Stimulated activated CD8-positive, alpha-beta memory T cell treated with anti-CD3 and anti-CD28 coated beads, Interleukin-15, amount 100 ng/mL, for 4 hours (primary cell): Measurements from ENCODE around the gene NLK.

Experiments used
- DNase-seq, 2 donors: peaks; one replicate each; pipeline ENCODE4 v3.0.0-alpha.2; 2020; ENCODE audit warnings: low read depth in 2 of 2

Gene NLK

DNA sequence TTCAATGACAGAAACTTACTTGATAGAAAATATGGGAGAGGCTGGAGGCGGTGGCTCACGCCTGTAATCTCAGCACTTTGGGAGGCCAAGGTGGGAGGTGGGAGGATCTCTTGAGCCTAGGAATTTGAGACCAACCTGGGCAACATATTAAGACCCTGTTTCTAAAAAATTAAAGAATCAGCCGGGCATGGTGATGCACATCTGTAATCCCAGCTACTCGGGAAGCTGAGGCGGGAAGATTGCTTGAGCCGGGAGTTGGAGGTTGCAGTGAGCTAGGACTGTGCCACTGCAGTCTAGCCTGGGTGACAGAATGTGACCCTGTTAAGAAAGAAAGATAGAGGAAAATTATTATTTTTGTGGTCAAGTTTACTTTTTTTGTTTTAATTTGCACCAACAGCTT is 2.1 kb upstream of the NLK start:
- DNase-seq = no peak

- DNase-seq = peak; percentile 98 to 99
These were observed 1.2 kb upstream of the NLK start for GRCh38 chr17:28041068-28041843.

DNA sequence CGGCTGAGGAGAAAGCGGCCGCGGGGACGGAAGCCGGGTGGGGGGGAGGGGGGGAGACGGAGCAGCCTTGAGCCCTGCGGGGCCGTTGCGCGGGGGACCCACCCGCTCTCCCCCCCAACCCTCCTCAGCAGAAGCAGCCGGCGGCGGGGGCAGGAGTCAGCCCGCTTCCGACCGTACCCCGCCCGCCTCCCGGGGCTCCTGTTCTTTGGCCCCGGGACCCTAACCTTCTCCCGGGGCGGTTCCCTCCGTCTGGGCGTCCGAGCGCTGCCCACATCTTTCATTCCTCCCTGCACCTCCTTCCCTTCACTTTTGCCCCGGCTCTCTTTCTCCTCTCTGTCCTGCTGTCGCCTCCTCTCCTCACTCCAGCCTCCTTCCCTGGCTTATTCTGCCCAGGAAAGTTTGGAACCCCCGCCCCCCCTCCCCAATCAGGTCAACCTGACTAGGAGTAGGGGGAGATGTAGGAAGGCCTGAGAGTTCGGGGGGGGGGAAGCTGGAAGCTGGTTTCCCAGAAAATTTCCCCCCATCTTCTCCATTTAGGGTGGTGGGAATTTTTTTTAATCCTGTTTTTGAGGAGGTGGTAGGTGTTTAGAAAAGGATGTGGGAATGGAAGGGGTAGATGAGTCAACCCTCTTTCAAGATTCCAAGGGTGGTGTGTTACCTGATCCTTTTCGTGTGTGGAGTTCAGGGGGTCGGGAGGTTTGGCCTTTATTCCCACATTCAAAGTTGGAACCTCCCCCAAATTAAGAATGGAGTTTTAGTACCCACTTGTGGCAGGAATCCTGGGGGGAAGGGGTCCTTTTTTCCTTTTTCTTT is 427 bp upstream of the NLK start:
- peak in 1 of 2 donors; percentile 3 for DNase-seq

- DNase-seq = no peak
These were observed 329 bp downstream of the NLK start for GRCh38 chr17:28042721-28043291.

DNA sequence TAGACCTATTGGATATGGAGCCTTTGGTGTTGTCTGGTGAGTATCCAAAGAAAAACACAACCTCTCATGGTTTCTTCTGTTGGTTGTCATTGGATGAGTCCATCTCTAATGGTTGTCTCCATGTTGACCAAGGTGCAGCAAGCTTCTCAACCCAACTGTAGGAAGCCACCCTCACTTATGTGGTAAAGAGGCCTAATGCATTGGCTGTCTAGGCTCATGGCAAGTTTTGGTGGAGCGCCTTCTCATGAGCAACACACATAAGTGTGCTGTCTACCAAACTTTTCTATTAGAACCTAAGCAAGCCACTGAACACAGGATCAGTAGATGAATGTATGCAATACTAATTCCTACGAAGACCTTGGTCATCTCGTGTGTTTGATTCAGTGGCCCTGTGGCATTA is 819 bp downstream of the NLK start:
- no peak for DNase-seq

DNA sequence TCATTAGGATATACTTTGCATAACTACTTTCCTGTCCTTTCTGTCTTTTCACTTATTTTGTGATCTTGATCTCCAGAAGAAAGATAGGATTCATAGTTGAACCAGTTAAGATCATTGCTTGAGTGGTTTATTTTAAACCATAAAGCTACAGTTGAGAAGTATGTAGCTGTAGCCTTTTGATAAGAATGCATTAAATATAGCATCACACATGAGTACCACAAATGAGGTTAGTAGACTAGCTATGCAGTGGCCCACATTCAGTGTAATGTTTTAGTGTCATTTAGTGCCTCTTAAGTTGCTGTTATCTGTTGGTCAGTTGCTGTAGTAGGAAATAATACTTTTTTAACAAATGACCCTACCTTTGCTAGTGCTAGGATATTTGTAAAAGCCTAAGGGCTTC is 1.3 kb downstream of the NLK start:
- DNase-seq = no peak

- no peak for DNase-seq
These were observed 2.8 kb downstream of the NLK start for GRCh38 chr17:28045304-28045703.

DNA sequence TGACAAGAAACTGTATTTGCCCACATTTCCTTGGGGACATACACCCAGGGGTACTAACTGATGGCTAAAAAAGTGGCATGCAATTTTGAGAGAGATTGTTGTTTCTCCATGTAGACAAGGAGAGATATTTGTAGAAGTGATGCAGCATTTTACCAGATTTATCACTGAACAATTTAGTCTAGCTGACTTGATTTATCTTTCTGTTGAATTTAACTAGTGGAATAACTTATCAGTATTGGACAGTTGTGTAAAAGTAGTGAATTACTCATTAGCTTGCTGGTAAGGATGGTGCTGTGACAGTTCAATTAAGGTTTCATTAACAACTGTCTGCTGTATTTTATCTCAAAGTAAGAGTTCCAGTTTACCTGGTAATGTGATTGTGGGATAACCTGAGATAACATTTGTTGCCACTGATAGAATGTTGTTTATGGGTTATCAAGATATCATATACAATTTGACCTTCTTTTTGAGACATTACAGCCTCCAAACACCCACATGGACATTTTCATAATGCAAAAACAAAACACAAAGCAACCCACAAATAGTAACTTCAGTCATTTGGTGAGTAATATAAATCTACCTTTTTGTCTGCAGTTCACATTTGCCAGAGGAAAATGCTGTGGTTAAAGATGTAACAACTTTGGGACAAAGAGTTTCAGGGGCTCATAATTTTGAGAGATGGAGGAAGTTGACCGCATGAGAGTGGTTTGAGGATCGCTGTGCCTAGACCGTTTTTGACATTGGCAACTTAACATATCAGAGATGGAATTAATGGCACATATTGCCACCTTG is 3.8 kb downstream of the NLK start:
- no peak for DNase-seq

DNA sequence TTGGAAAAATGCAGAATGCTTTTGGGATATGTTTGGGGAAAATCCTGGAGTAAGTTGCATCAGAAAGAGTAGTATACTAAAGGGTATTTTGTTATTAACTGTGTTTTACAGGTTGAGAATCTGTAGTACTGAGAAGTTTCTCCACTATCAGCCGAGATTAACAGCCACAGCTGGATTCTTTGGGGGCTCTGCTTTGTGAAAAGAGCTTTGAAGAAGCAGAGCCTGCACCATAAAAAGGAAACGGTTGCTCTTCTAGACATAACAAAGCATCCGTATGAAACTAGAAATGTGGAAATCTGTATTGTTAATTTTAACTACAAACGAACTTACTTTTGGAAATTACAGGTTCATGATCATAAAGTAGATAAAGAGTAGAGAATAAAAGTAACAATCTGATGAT is 5.3 kb downstream of the NLK start:
- no peak for DNase-seq

DNA sequence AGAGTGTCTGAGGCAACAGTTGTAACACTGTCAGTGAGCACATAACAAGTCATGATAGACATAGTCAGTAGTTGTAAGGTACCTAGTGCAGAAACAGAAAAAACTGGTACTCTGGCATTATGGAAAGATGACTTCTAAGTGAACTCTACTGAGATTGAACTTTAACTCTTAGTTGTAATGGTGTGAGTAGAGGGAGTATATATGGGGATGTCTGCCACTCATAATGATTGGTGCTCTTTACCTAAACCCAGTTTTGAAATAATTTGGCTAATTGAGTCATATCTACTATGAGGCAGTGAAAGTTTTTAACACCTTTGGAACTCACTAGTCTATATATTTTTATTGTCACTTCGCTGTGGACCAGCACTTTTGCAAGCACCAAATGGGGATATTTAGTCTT is 6.6 kb downstream of the NLK start:
- DNase-seq = no peak

DNA sequence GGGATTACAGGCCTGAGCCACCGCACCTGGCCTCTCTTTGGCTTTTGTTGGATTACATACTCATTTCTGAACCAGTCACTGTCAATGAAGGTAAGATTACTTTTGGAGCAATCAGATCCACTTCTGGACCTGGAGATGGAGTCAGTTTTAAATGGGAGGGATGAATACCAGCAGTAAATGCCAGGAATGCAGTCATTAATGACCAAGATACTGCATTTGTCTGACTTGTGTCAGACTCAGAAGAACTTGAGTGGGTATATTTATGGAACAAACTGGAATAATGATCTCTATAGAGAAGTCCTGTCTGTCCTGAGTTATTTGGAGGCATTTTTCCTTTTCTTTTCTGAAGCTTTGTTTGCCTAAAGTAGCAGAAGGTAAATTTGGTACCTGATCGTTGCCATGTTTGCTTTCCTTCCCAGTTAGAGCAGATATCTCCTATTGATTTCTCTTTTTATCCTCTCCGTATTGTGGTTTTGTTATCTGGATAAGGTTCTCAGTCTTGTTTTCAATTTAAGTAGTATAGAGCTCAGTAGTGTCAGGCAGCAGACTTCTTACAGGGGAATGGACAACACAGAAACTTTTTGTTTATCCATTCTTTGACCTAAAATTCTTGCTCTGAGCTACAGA is 10.7 kb downstream of the NLK start:
- DNase-seq = no peak

DNA sequence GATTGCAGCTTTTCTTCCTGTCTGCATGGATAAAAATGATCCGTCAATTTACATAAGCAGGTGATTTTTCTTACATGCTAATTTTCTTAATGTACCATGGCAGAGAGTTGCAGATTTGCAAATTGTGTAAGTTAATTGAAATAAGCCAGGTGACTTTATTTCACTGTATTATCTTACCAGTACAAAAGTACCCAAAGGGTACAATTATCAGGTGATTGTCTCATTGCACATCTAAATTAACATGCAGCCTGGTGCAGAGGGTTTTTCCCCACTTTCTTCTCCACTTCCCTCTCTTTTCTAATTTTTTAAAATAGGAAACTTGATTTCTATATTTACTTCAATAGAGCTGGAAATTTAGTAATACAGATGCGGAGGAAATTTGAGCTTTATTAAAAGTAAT is 11.2 kb downstream of the NLK start:
- DNase-seq = no peak

- DNase-seq = no peak
These were observed 13.2 kb downstream of the NLK start for GRCh38 chr17:28055546-28056275.

DNA sequence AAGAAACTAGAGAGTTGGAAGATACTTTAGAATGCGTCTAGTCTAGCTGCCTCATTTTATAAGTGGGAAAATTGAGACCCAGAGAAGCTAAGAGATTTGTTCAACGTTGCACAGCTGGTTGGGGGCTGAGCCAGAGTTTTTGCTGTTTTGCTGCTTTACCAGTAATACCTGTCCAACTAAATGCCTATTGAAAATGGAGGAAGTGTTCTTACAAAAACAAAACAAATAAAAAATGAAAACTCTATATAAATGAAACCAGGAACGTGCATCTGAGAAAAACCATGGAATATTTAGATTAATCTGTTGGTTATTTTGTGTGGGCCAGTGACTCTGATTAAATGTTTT is 13.8 kb downstream of the NLK start:
- no peak for DNase-seq

DNA sequence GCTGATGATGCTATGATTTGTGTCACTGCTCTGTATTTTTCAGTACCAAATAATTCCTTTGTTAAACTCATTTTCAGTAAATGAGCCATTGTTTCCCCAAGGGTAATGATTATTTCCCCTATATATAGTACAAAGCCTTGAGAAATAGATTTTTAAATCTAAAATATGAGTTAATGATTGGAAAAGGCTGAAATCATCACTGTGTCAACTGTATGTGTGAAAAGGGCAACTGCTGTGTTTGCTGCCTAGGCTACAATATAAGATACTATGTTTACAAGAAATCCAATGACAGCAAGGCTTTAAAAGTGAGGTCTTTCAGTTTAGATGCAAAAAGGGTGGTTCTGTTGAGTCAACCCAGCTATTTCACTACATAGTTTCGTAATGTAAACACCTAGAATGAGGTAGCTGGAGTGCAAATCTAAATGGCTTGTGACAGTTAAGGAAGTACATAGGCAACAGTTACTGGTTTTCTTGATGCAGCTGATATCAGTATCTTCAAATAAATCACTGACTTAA is 15.3 kb downstream of the NLK start:
- no peak for DNase-seq

DNA sequence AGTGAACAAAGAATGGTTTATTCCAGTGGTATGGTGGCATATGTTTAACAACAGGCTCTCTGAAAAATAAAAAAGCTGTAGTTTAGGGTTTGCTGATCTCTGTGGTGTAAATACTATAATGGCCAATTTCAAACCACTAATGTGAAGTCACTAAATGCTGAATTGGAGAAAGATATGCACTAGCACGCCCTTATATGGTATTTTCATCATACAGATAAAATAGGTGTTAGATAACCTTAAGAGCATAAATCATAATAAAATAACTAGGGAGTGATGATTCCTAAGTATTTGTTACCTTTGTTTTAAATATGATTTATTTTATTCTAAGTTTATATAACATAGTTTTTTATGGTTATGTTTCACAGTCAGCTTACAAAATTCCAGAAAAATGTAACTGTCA is 17.2 kb downstream of the NLK start:
- DNase-seq = no peak

GRCh38 chr17:28065706-28066105 is 23.2 kb downstream of the NLK start:
- no peak for DNase-seq

- DNase-seq = no peak
These were observed 26.6 kb downstream of the NLK start for GRCh38 chr17:28069061-28069460.

GRCh38 chr17:28071179-28071578 is 28.7 kb downstream of the NLK start:
- no peak for DNase-seq

DNA sequence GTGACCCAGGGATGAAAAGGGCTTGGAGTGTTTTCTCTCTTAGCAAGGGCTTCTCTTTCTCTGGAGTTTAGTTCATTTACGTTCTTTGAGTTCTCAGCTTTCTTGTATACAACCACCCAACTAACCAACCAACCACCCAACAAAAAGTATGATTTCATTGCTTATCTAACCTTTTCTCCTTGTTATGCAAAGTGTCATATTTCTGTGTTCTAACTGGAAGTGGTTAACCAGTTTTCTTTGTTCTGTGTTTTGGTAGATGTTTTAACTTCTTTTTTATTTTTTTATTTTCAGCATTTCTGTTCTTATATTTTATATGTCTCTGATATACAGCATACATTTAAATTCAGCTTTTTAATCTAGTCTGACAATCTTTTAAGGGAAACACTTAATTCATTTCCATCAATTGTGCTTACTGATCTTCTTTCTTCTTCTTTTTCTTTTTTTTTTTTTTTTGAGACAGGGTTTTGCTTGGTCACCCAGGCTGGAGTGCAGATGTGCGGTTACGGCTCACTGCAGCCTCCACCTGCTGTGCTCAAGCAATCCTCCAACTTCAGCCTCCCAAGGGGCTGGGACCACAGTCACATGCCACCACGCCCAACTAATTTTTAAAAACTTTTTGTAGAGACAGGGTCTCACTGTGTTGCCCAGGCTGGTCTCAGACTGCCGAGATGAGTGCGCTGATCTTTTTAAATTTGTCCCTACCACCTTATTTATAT is 29.6 kb downstream of the NLK start:
- DNase-seq = no peak
